PC-3 (cell line): ENCODE results near the gene TBC1D14. TPM values are rescaled to one million over a fixed set of nuclear protein-coding genes. Genes with fewer than 3 reads are reported as not detected.

ENCODE experiments used
- ATAC-seq: fragments of 200-7000 bp; cut with Tn5 transposase; 2 replicates; pipeline ENCODE4 v1.9.1; 2020; ENCODE audit warnings: mild to moderate bottlenecking, moderate library complexity
- BruUV-seq: library from RNA; stranded (reverse); fragments of 400-500 nt; replicated peaks from 2 replicates; lab custom pipeline; 2021; lab: Mats Ljungman, UMichigan
- CTCF ChIA-PET: fragments of 300-600 bp; sonication (Branson Sonifier 250); formaldehyde crosslinking; loops from one replicate; lab custom pipeline; 2022; ENCODE audit warnings: antibody characterized with exemption; lab: Charles Lee
- POLR2A ChIA-PET: fragments of 300-600 bp; sonication (Branson Sonifier 250); formaldehyde crosslinking; loops from one replicate; lab custom pipeline; 2022; ENCODE audit warnings: antibody characterized with exemption; ENCODE audit not compliant: unreplicated experiment; lab: Charles Lee
- DNase-seq: peaks from one replicate; pipeline ENCODE4 v3.0.0-alpha.2; 2015
- H2AFZ ChIP-seq: fragments of 300-600 bp; sonication (generic); 2 replicates; pipeline ENCODE4 v1.6.0; 2016; ENCODE audit warnings: antibody characterized with exemption, low read length
- H3F3A ChIP-seq: fragments of 300-600 bp; sonication (generic); one replicate; pipeline ENCODE4 v1.6.0; 2017; ENCODE audit warnings: antibody characterized with exemption, low read length, control low read depth, mild to moderate bottlenecking; ENCODE audit not compliant: unreplicated experiment
- H3K27ac ChIP-seq: fragments of 300-600 bp; sonication (generic); 2 replicates; pipeline ENCODE4 v1.5.1; 2016; ENCODE audit warnings: mild to moderate bottlenecking, low read length
- H3K27me3 ChIP-seq: fragments of 300-600 bp; sonication (generic); 2 replicates; pipeline ENCODE4 v1.6.1; 2016; ENCODE audit warnings: low read length, mixed read lengths
- H3K36me3 ChIP-seq: fragments of 300-600 bp; sonication (generic); 2 replicates; pipeline ENCODE4 v1.6.1; 2016; ENCODE audit warnings: low read depth, mixed run types, low read length, mixed read lengths
- H3K4me1 ChIP-seq: fragments of 300-600 bp; sonication (generic); 2 replicates; pipeline ENCODE4 v1.5.1; 2016; ENCODE audit warnings: low read length; ENCODE audit not compliant: insufficient read depth
- H3K4me2 ChIP-seq: fragments of 300-600 bp; sonication (generic); 2 replicates; pipeline ENCODE4 v1.6.0; 2016; ENCODE audit warnings: low read length
- H3K4me3 ChIP-seq: fragments of 300-600 bp; sonication (generic); 2 replicates; pipeline ENCODE4 v1.5.1; 2016; ENCODE audit warnings: mild to moderate bottlenecking, low read length, mixed read lengths
- H3K79me2 ChIP-seq: fragments of 300-600 bp; sonication (generic); 2 replicates; pipeline ENCODE4 v1.6.1; 2017; ENCODE audit warnings: low read length, mixed read lengths
- H3K9ac ChIP-seq: fragments of 300-600 bp; sonication (generic); 2 replicates; pipeline ENCODE4 v1.6.0; 2016; ENCODE audit warnings: mild to moderate bottlenecking, low read length
- H3K9me2 ChIP-seq: fragments of 300-600 bp; sonication (generic); replicated peaks from 2 replicates; pipeline ENCODE4 v1.6.1; 2016; ENCODE audit warnings: mixed run types, low read length, mixed read lengths
- H3K9me3 ChIP-seq: fragments of 300-600 bp; sonication (generic); 2 replicates; pipeline ENCODE4 v1.6.1; 2016; ENCODE audit warnings: low read length, mixed read lengths
- H4K20me1 ChIP-seq: fragments of 300-600 bp; sonication (generic); 2 replicates; pipeline ENCODE4 v1.6.1; 2016; ENCODE audit warnings: low read length, mixed read lengths
- EZH2 ChIP-seq: fragments of 300-600 bp; sonication (generic); IDR thresholded peaks from one replicate; pipeline ENCODE4 v1.6.1; 2017; ENCODE audit warnings: antibody characterized with exemption, mild to moderate bottlenecking, low read length; ENCODE audit not compliant: unreplicated experiment
- EZH2phosphoT487 ChIP-seq: fragments of 300-600 bp; sonication (generic); IDR thresholded peaks from 2 replicates; pipeline ENCODE4 v1.6.1; 2018; ENCODE audit warnings: mild to moderate bottlenecking, antibody characterized with exemption, low read length, borderline replicate concordance
- intact Hi-C: fragments of 100-400 bp; cut with micrococcal nuclease; formaldehyde crosslinking; loops from 2 replicates; pipeline ENCODE4 v1.9.0; 2023
- total RNA-seq: library from RNA; depleted of rRNA; stranded (reverse); fragments of >200 nt; gene quantifications from 2 replicates; pipeline ENCODE4 v1.2.3, GENCODE V29; 2014
- TF ChIP-seq, protein P1 (sequence below): fragments of 300-600 bp; sonication (generic); conservative IDR thresholded peaks from 2 replicates; pipeline ENCODE4 v1.5.1; 2017; ENCODE audit warnings: antibody characterized with exemption, low read depth, mild to moderate bottlenecking, low read length

TBC1D14 gene
- total RNA-seq, 1 experiment from 2014 or later = 33.0 TPM

DNA sequence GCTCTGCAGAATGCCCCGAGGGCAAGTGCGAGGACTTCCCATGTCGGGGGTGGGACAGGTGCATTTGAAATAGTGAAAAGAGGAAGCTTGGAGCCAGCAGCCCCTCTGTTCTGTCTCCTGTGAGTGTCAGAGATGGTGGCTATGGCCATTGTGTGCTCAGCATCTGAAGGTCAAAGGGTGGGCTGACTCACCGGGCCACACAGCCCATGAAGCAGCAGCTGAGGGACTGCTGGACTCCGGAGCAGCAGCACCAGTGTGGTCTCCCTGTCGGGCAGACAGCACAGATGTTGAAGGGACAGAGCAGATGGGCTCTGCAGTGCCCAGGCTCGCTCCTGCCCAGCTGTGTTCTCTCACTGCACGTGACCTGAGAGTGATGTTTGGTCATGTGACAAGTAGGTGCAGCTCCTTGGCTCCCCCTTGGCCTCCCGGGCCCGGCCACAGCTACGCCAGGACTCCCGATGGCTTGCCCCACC, 53.5 kb downstream of the TBC1D14 start:
- Histone ChIP-seq H4K20me1 (no peaks in the 10 kb centered on the region), H3K36me3 (no peaks in the 10 kb centered on the region), H3K9me2 (no peaks in the 10 kb centered on the region), H3K4me2 (no peak overlapping the region), H3K27me3 (no peaks in the 10 kb centered on the region), H3K79me2 (no peaks in the 10 kb centered on the region; the same call in 1 of the 2 replicates), H3K9me3 (no peaks in the 10 kb centered on the region), H2AFZ (no peak overlapping the region), H3K27ac (no peak overlapping the region), H3F3A (no peaks in the 10 kb centered on the region), H3K4me3 (no peak overlapping the region), H3K9ac (no peak overlapping the region), H3K4me1 (no peaks in the 10 kb centered on the region)
- DNase-seq (no peak), ATAC-seq (no peak)
- POLR2A ChIA-PET = no interaction called here
- intact Hi-C loops = no loop called here
- TF ChIP-seq EZH2 (no peak), EZH2phosphoT487 (no peak)
- TF ChIP-seq, protein P1, sequence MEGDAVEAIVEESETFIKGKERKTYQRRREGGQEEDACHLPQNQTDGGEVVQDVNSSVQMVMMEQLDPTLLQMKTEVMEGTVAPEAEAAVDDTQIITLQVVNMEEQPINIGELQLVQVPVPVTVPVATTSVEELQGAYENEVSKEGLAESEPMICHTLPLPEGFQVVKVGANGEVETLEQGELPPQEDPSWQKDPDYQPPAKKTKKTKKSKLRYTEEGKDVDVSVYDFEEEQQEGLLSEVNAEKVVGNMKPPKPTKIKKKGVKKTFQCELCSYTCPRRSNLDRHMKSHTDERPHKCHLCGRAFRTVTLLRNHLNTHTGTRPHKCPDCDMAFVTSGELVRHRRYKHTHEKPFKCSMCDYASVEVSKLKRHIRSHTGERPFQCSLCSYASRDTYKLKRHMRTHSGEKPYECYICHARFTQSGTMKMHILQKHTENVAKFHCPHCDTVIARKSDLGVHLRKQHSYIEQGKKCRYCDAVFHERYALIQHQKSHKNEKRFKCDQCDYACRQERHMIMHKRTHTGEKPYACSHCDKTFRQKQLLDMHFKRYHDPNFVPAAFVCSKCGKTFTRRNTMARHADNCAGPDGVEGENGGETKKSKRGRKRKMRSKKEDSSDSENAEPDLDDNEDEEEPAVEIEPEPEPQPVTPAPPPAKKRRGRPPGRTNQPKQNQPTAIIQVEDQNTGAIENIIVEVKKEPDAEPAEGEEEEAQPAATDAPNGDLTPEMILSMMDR = no peak
- CTCF ChIA-PET = no interaction called here
- no TSS peak for BruUV-seq

DNA sequence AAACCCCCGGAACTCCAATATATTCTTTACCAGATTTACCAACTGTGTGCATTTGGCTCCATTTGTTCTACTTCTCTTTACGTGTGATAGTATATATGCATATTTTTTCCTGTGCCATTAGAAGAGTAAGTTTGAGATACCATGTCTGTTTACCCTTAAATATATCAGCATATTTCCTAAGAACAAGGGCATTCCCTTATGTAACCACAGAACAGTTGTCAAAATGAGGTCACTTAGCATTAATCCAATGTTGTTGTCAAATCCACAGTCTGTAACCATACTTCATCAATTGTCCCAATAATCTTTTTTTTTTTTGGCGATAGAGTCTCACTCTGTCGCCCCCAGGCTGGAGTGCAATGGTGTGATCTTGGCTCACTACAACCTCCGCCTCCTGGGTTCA, 55.2 kb downstream of the TBC1D14 start:
- POLR2A ChIA-PET = no interaction called here

DNA sequence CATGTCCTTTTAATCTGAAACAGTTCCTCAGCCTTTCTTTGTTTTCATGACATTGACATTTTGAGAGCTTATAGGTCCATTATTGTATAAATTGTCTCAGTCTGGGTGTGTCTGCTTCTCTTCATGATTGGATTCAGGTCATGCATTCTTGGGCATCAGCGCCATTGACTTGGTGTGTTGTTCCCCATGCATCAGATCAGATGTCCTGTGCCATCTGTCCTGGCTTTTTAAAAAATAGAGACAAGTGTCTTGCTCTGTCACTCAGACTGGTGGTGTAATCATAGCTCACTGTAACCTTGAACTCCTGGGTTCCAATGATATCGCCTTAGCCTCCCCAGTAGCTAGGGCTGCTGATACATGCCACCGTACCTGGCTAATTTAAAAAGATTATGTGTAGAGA, 55.7 kb downstream of the TBC1D14 start:
- H3K9me2 ChIP-seq = no peaks in the 10 kb centered on the region
- TF ChIP-seq EZH2 (no peak), EZH2phosphoT487 (no peak)
- TF ChIP-seq, protein P1 = no peak
- no peaks in the 10 kb centered on the region for H3K4me1 ChIP-seq
- H4K20me1 ChIP-seq = no peaks in the 10 kb centered on the region
- H3K79me2 ChIP-seq = no peaks in the 10 kb centered on the region; the same call in 1 of the 2 replicates
- H3K9ac ChIP-seq = no peak overlapping the region
- H3K27me3 ChIP-seq = no peaks in the 10 kb centered on the region
- H3K4me2 ChIP-seq = no peak overlapping the region
- ATAC-seq = no peak
- no peaks in the 10 kb centered on the region for H3K9me3 ChIP-seq
- intact Hi-C loops = no loop called here
- DNase-seq = no peak
- no peaks in the 10 kb centered on the region for H3K36me3 ChIP-seq
- no peak overlapping the region for H2AFZ ChIP-seq
- H3F3A ChIP-seq = no peaks in the 10 kb centered on the region
- H3K4me3 ChIP-seq = no peak overlapping the region
- POLR2A ChIA-PET = no interaction called here
- no peak overlapping the region for H3K27ac ChIP-seq
- BruUV-seq = no TSS peak
- CTCF ChIA-PET = interaction anchor here (1.6 kb wide), 1 partner anchor 105 kb away, joined by 3 read pairs; no protein-coding TSS in a partner anchor

More for the DNA sequence above, 55.2 kb downstream of the TBC1D14 start:
- Histone ChIP-seq H3K9ac (no peak overlapping the region), H3K4me1 (no peaks in the 10 kb centered on the region), H4K20me1 (no peaks in the 10 kb centered on the region), H3K9me2 (no peaks in the 10 kb centered on the region), H3K27me3 (no peaks in the 10 kb centered on the region), H3K9me3 (no peaks in the 10 kb centered on the region), H3K36me3 (no peaks in the 10 kb centered on the region), H3K4me2 (no peak overlapping the region), H2AFZ (no peak overlapping the region), H3K27ac (no peak overlapping the region), H3K79me2 (no peaks in the 10 kb centered on the region; the same call in 1 of the 2 replicates), H3F3A (no peaks in the 10 kb centered on the region), H3K4me3 (no peak overlapping the region)
- CTCF ChIA-PET = no interaction called here
- DNase-seq = no peak
- TF ChIP-seq EZH2phosphoT487 (no peak), EZH2 (no peak)
- TF ChIP-seq, protein P1 = no peak
- no peak for ATAC-seq
- intact Hi-C loops = no loop called here
- BruUV-seq = no TSS peak
